ENCODE measurements around the gene ABLIM1. TPM values are rescaled to one million over a fixed set of nuclear protein-coding genes. Genes with fewer than 3 reads are reported as not detected.

The ABLIM1 gene
- total and polyA plus RNA-seq, 2 donors = 46.7 to 71.3 TPM

DNA sequence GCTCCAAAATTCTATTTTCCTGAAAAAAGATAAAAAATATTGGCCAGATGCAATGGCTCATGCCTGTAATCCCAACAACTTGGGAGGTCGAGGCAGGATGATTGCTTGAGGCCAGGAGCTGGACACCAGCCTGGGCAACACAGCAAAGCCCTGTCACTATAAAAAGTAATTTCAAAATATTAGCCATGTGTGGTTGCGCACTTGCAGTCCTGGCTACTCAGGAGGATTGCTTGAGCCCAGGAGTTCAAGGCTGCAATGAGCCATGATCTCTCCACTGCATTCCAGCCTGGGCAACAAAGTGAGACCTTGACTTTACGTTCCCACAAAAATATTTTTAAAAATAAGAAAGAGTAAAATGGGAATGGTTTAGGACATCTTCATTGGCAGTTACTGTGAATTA lies 149.7 kb downstream of the ABLIM1 start:
- 64% methylated on average over 3 of the region's 3 CpGs for WGBS

DNA sequence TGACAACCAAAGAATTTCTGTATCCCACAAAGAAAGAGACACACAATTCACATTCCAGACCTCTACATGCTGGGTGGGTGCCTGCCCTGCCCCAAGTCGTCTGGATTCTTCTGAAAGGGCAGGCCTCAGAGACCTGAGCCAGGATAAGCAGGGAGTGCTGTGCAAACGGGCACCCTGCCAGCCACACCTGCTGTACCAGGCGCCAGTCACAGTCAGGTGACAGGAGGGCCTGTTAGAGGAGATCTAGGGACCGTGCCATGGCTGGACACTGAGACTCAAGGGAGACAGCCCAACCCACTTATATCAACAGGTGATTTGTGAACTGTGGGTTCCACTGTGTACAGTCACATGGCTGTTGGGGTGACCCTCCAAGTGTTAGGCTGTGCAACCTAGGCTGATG lies 150.6 kb downstream of the ABLIM1 start:
- Histone ChIP-seq H3K27ac (ENCODE audit: low read depth) (peak overlapping the region; percentile 71), H3K4me1 (ENCODE audit: insufficient read depth) (peaks cover 3% of the 10 kb centered on the region), H3K4me3 (ENCODE audit: low read depth, low read length) (no peak overlapping the region), H3K36me3 (ENCODE audit: insufficient read depth) (no peaks in the 10 kb centered on the region)
- no peak for DNase-seq (ENCODE audit: extremely low spot score)
- 51% methylated on average over 4 of the region's 4 CpGs for WGBS

More for the DNA sequence above, 149.7 kb downstream of the ABLIM1 start:
- Histone ChIP-seq H3K4me3 (ENCODE audit: low read depth, low read length) (no peak overlapping the region), H3K4me1 (ENCODE audit: insufficient read depth) (peaks cover 3% of the 10 kb centered on the region), H3K36me3 (ENCODE audit: insufficient read depth) (no peaks in the 10 kb centered on the region), H3K27ac (ENCODE audit: low read depth) (no peak overlapping the region)
- no peak for DNase-seq (ENCODE audit: extremely low spot score)

DNA sequence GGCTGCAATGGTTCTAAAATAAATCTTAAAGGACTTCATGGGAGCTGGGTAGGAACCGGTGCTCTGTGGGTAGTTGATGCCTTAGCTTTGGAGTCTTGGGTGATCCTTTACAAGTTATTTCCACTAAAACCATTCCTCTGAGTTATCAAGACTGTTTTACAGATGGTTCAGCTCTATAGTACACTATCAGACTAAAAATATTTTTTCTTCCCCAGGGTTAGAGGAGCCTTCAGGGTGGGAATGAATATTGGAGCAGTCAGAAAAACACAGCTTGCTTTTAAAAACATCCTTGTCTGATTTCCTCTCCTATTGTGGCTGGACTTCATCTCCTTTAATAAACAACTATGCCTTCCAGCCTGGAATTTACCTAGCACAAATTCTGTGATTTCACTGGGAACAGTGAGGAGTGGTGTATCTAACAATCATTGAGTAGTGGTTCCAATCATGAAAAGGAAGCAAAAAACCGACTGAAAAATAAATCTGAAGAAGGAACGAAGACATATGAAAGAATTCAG lies 151.1 kb downstream of the ABLIM1 start:
- DNase-seq (ENCODE audit: extremely low spot score) = no peak
- Histone ChIP-seq H3K4me1 (ENCODE audit: insufficient read depth) (peaks cover 3% of the 10 kb centered on the region), H3K4me3 (ENCODE audit: low read depth, low read length) (no peak overlapping the region), H3K36me3 (ENCODE audit: insufficient read depth) (no peaks in the 10 kb centered on the region), H3K27ac (ENCODE audit: low read depth) (peak overlapping the region; percentile 65)
- 41% methylated on average over 3 of the region's 3 CpGs for WGBS

DNA sequence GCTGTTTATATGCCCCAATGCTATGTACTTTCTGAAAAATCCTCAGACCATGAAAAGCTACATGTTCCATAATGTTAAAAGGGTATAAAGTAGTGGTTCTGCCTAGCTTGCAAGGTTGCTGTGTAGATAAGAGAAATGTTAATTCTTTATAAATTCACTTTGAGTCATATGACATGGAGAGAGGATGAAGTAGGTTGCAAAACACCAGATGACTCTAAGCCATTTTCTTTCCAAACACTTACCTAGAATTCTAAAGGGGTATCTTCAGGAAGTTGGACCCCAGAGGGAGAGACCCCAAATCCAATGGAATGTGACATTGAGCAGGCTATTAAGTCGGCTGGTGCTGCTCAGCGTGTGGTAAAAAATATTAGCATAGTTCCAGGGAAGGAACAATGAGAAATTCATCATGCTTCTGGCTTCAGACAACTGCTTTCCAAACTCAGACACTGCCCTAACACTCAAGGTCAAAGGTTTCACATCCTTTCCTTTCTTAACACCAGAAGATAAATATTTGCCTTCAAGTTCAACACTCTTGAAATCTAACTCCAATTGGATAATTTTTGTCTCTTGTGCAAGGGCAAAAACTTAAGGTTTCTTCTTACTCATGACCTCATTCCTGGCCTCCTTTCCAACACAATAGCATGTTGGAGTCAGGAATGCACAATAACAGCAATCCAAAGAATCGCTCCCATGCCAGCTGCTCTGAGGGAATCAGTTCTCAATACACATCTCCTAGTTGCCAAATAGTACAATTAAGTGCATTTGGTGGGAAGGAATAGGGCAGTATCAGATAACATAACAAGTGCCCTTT lies 153.1 kb downstream of the ABLIM1 start:
- no peak for DNase-seq (ENCODE audit: extremely low spot score)
- 35% methylated on average over 3 of the region's 3 CpGs for WGBS
- Histone ChIP-seq H3K27ac (ENCODE audit: low read depth) (peak overlapping the region; percentile 41), H3K4me3 (ENCODE audit: low read depth, low read length) (no peak overlapping the region), H3K4me1 (ENCODE audit: insufficient read depth) (peaks cover 3% of the 10 kb centered on the region), H3K36me3 (ENCODE audit: insufficient read depth) (no peaks in the 10 kb centered on the region)

DNA sequence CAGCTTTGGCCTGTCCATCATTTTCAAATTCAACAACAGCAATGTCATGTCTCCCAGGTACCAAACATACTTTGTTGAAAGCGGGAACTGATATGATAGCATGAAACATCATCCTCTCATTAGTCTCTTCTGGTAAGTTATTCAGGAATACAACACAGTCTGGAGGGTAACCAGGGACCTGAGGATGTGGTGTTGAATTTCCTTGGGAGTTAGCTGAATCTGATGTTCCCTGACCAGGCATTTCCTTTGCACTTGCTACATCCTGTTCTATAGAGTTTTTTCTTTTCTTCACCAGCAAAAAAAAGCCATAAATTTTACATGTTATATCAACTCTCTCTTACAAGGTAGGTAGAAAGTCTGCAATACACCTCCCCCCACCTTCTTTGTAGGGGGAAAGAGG lies 156.0 kb downstream of the ABLIM1 start:
- Histone ChIP-seq H3K4me1 (ENCODE audit: insufficient read depth) (peaks cover 4% of the 10 kb centered on the region), H3K27ac (ENCODE audit: low read depth) (no peak overlapping the region), H3K4me3 (ENCODE audit: low read depth, low read length) (no peak overlapping the region), H3K36me3 (ENCODE audit: insufficient read depth) (no peaks in the 10 kb centered on the region)
- DNase-seq (ENCODE audit: extremely low spot score) = no peak
- WGBS = 96% methylated on average over 1 of the region's 1 CpG

DNA sequence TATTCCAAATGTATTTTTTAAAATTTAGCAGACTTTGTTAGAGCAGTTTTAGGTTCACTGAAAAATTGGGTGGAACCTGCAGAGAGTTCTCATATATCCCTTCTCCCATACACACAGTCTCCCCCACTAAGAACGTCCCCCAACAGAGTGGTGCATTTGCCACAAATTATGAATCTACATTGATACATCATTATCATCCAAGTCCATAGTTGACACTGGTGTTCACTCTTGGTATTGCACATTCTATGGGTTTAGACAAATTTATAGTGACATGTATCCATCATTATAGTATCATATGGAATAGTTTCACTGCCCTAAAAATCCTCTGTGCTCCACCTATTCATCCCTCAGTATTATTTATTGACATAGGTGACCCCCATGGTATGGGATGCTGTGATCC lies 156.4 kb downstream of the ABLIM1 start:
- 97% methylated on average over 1 of the region's 1 CpG for WGBS
- no peak overlapping the region for H3K27ac ChIP-seq (ENCODE audit: low read depth)
- no peak for DNase-seq (ENCODE audit: extremely low spot score)
- peaks cover 4% of the 10 kb centered on the region for H3K4me1 ChIP-seq (ENCODE audit: insufficient read depth)
- H3K4me3 ChIP-seq (ENCODE audit: low read depth, low read length) = no peak overlapping the region
- no peaks in the 10 kb centered on the region for H3K36me3 ChIP-seq (ENCODE audit: insufficient read depth)

DNA sequence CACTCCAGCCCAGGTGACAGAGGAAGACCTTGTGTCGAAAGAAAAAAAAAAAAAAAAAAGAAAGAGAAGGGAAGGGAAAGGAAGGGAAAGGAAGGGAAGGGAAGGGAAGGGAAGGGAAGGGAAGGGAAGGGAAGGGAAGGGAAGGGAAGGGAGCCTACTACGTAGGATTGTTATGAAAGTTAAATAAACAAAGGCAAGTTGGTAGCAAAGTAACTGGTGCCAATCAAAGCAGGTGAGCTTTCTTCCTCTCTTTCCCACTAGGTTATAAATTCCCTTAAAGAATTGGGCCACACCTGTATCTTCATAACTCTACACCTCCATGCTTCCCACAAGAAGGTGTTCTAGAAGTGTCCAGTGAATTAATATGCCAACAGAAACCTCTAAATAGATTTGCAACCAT lies 157.4 kb downstream of the ABLIM1 start:
- DNase-seq (ENCODE audit: extremely low spot score) = no peak
- Histone ChIP-seq H3K27ac (ENCODE audit: low read depth) (peak overlapping the region; percentile 48), H3K36me3 (ENCODE audit: insufficient read depth) (no peaks in the 10 kb centered on the region), H3K4me3 (ENCODE audit: low read depth, low read length) (no peak overlapping the region), H3K4me1 (ENCODE audit: insufficient read depth) (peaks cover 4% of the 10 kb centered on the region)
- 81% methylated on average over 2 of the region's 2 CpGs for WGBS

DNA sequence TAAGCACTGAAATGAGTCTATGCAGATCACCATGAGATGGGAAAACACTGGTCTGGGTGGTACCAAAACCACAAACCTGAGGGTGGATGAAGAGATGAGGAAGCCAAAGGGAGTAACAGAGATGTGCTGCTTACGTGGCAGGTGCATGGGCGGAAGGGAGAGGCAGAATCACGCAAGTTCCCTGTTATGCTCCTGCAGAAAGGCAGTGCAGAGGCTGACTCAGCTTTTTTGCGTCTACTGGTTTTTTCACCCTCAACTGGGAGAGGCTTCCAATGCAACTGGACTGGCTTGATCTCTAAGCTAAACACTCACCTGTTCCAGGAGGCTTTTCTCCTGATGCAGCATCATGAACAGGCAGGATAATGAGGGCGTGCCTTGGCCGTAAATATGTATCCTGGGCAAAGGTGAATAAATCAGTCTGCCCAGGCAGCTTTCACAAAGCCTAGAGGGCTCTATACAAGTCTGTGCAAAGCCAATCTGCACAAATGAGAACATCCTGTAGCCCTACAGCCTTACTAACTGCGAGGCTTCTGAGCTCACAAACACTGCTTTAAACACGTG lies 158.4 kb downstream of the ABLIM1 start:
- WGBS = 82% methylated on average over 8 of the region's 8 CpGs
- Histone ChIP-seq H3K4me1 (ENCODE audit: insufficient read depth) (peaks cover 3% of the 10 kb centered on the region), H3K4me3 (ENCODE audit: low read depth, low read length) (no peak overlapping the region), H3K27ac (ENCODE audit: low read depth) (peak overlapping the region; percentile 48), H3K36me3 (ENCODE audit: insufficient read depth) (no peaks in the 10 kb centered on the region)
- peak; percentile 60 for DNase-seq (ENCODE audit: extremely low spot score)

DNA sequence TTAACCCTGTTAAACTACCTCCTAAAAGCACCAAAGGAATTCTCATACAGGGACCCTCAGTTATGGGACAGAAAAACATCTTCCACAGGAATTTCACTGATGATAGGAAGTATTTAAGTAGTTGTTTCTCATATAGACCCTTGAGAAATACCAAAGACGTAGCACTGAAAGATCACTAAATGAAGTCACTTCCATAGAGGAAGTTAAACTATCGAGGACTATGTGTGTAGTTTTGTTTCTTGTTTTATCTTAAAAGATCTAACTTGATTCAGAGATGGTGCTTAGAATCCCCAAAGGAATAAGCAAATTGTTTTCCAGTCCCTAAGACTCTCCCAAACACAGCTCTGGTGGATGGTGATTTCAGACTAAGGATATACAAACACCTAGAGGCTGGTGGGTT lies 159.0 kb downstream of the ABLIM1 start:
- no peaks in the 10 kb centered on the region for H3K36me3 ChIP-seq (ENCODE audit: insufficient read depth)
- peak overlapping the region; percentile 68 for H3K27ac ChIP-seq (ENCODE audit: low read depth)
- no peak overlapping the region for H3K4me3 ChIP-seq (ENCODE audit: low read depth, low read length)
- peaks cover 3% of the 10 kb centered on the region for H3K4me1 ChIP-seq (ENCODE audit: insufficient read depth)
- no peak for DNase-seq (ENCODE audit: extremely low spot score)
- WGBS = 79% methylated on average over 2 of the region's 2 CpGs

DNA sequence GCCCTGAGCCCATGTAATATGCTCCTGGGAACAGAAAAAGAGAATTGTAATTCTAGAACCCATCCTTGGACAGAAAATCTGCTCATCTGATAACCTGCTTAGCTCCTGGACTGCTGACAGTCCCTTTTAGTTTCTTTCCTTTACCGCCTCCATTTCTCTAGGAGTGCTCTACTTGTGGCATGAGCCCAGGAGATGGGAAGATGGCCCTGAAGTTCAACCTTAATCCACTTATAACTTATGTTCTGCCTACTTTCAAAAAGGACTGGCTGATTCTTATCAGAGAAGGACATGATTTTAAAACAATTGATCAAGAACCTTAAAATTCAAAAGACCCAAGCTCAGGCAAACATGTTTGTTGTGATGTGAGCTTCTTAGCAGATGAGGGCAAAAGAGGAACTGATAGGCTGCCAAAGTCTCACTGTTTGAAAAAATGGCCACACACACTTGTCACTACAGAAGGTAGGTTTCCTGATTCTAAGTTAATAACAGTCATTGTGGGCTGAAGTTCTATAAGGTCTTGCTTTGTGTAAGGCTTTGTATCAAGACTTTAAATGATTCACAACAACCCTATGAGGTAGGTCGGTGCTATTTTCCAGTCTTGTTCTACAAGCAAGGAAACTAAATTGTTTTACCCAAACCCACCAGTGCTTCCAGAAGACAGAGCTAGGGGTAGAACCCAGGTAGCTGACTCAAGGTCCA lies 159.5 kb downstream of the ABLIM1 start:
- Histone ChIP-seq H3K4me1 (ENCODE audit: insufficient read depth) (peaks cover 3% of the 10 kb centered on the region), H3K36me3 (ENCODE audit: insufficient read depth) (no peaks in the 10 kb centered on the region)
- WGBS = 95% methylated on average over 2 of the region's 2 CpGs

DNA sequence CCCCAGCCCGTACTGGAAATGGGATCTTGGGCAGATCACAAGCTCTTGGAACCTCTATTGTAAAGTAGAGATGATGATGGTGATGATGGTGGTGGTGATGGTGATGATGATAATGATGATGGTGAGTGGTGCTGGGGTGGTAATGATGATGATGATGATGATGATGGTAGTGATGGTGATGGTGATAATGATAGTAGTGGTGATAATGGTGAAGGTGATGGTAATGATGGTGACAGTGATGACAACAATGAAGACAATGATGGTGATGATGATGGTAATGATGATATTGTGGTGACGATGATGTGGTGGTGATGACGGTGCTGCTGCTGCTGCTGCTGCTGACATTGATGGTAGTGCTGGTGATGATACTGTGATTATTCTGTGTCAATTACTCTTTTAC lies 162.8 kb downstream of the ABLIM1 start:
- Histone ChIP-seq H3K4me1 (ENCODE audit: insufficient read depth) (peaks cover 6% of the 10 kb centered on the region), H3K4me3 (ENCODE audit: low read depth, low read length) (no peak overlapping the region), H3K36me3 (ENCODE audit: insufficient read depth) (no peaks in the 10 kb centered on the region), H3K27ac (ENCODE audit: low read depth) (no peak overlapping the region)
- WGBS = 99% methylated on average over 3 of the region's 3 CpGs
- no peak for DNase-seq (ENCODE audit: extremely low spot score)

More for the DNA sequence above, 159.5 kb downstream of the ABLIM1 start:
- H3K4me3 ChIP-seq (ENCODE audit: low read depth, low read length) = no peak overlapping the region
- no peak for DNase-seq (ENCODE audit: extremely low spot score)
- H3K27ac ChIP-seq (ENCODE audit: low read depth) = peak overlapping the region; percentile 68

DNA sequence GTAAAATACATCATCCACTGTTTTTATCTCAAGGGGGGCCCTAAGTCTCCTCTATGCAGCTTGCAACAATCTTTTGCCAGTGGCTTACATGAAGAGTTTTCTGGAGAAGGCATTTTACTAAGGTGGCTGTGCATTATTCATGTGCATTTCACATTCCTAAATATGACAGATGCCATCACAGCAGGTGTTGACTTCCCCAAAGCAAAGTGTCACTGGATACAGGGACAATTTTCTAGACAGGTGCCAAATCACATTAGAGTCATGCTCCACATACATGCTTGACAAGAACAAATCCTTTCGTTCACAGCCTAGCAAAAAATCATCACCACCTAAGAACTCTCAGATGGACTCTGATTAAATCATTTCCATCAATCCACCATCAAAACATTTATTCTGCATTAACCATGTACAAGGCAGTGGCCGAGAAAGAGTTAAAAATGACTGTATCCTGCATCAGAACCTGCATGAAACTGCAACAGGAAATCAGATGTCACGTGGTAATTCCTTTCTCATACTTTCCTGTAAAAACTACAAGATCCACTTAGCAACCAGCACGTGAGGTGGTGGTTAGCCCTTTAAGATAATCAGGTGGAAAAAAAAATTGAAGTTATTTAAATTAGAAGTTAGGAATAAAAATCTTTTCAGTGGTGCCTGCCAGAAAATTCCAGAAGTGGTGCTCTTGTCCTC lies 165.6 kb downstream of the ABLIM1 start:
- Histone ChIP-seq H3K27ac (ENCODE audit: low read depth) (no peak overlapping the region), H3K36me3 (ENCODE audit: insufficient read depth) (no peaks in the 10 kb centered on the region)
- DNase-seq (ENCODE audit: extremely low spot score) = no peak

DNA sequence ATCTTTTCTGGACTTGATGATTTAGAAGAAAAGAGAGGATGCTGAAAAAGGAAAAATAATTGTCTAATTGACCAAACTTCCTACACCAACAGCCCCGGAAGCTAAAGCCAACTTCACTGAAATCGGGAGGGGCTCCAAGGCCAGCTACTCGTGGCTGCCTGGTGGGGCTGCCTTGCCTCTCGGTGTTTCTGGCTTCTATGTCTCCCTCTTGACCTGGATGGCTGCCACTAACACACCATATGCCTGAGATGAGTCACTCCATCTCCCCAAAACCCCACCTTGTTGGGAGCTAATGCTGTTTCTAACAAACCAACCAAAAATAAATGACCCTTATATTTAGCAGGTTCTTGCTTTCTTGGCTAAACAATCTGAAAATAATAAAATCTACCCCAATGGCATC lies 166.1 kb downstream of the ABLIM1 start:
- no peak overlapping the region for H3K27ac ChIP-seq (ENCODE audit: low read depth)
- no peaks in the 10 kb centered on the region for H3K36me3 ChIP-seq (ENCODE audit: insufficient read depth)
- peaks cover 3% of the 10 kb centered on the region for H3K4me1 ChIP-seq (ENCODE audit: insufficient read depth)
- no peak for DNase-seq (ENCODE audit: extremely low spot score)
- WGBS = 38% methylated on average over 4 of the region's 4 CpGs
- no peak overlapping the region for H3K4me3 ChIP-seq (ENCODE audit: low read depth, low read length)

More for the DNA sequence above, 165.6 kb downstream of the ABLIM1 start:
- H3K4me3 ChIP-seq (ENCODE audit: low read depth, low read length) = no peak overlapping the region
- H3K4me1 ChIP-seq (ENCODE audit: insufficient read depth) = peaks cover 3% of the 10 kb centered on the region
- 62% methylated on average over 4 of the region's 4 CpGs for WGBS

Measured in urinary bladder (tissue), 4 donors.